Amygdala (tissue), 56 donors: Measurements from ENCODE around the gene LALBA.
"Not testable (repeated sequence)": the region's sequence is repeated elsewhere in the genome, so short reads cannot be mapped to it uniquely, and the experiment has no call there.

ENCODE experiments used
- DNase-seq, 56 donors: peaks; one replicate each; lab custom pipeline; 2025; lab: John Stamatoyannopoulos, UW

LALBA gene

DNA sequence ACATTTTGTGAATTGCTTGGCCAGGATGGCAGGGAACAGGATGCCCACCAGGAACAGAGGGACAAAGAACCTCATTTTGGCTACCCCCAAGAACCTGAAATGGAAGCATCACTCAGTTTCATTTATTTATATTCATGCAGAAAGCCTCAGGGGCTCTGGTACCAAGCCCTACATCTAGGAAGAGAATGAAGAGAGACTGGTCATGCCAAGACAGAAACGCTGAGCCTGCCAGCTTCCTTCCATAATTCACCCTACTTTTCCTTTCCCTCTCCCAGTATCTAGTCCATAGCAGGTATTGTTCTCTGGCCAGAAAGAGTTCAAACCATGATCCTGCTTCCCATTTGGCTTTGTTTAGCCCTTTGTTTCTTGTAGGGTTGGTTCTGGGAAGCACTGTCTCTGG, at the start of gene LALBA:
LALBA (minus strand) TSS at position 101 of the 400 bp plus-strand sequence; CDS start at position 75, 26 bp downstream.
- DNase-seq, result no peak

DNA sequence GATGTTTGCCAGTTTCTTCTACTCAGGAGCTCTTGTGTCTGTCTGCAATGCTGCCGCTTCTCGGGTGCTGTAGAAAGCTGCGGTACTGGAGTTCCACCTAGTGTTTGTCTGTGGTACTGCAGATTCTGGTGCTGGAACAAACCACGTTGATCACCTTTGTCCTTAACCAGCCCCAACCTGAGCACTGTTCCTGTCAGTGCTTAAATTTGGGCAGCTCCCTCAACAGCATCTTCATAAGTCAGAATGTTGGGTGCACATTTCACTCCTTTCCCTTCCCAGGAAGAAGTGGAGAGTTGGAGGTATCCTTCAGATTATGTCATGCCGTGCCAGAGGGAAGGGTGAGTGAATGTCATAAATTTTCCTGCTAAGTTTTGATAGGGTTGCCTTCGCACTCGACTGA, 48.7 kb upstream of the LALBA start:
- peak in 51 of 56 donors; percentile 3 to 83 (median 30) for DNase-seq

DNA sequence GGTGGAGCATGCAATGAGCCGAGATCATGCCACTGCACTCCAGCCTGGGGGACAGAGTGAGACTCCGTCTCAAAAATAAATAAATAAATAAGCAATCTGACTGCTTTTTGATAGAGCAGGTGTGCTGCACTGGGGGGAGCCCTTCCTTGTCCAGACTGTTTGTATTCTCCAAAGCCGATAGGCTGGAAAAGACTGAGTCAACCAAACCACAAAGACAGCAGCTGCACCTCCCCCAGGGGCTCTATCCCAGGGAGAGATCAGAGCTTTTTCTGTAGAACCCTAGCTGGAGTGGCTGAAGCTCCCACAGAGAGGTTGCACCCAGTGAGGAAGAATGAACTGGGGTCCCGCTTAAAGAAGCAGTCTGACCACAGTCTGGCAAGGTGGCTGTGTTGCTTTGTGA, 45.8 kb upstream of the LALBA start:
- no peak for DNase-seq

DNA sequence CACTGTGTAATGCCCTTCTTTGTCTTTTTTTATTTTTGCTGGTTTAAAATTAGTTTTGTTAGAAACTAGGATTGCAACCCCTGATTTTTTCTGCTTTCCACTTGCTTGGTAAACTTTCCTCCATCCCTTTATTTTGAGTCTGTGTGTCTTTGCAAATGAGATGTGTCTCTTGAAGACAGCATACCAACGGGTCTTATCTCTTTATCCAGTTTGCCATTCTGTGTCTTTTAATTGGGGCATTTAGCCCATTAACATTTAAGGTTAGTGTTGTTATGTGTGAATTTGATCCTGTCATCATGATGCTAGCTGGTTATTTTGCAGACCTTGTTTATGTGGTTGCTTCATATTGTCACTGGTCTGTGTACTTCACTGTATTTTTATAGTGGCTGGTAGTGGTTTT, 43.5 kb upstream of the LALBA start:
- DNase-seq, result no peak

DNA sequence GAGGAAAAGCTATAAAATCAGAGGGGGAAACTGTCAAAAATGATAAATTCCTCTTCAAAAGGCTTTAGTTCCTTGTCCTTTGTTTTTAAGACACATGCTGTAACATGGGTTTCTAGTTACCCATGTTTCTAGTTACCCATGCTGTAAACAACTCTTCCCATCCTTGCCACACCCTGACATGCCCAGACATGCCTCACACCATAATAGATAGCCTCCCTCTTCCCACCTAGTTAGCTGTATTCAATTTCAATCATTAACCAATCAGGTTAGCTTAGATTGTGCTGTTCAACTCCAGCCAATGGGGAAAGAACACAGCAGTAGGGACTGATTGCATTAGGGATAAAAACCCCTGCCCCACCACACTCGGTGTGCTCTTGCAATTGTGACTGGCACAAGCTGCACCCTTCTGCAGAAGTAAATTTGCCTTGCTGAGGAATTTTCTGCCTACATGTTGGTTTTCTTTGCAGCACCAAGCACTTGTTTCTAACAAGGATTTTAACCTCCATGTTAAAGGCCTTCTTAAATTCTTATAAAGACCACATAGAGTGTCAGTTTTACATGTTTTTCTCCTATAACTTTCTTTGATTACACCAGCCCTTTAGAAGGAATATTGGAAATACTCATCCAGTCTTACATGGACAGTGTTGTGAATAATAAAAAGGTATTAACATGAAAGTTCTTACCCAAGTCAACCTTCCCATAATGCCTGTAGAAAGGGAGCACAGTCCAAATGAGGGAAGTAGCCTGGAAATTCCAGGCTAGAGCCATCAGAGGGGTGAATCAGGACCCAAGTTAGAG, 32.5 kb upstream of the LALBA start:
- no peak for DNase-seq

DNA sequence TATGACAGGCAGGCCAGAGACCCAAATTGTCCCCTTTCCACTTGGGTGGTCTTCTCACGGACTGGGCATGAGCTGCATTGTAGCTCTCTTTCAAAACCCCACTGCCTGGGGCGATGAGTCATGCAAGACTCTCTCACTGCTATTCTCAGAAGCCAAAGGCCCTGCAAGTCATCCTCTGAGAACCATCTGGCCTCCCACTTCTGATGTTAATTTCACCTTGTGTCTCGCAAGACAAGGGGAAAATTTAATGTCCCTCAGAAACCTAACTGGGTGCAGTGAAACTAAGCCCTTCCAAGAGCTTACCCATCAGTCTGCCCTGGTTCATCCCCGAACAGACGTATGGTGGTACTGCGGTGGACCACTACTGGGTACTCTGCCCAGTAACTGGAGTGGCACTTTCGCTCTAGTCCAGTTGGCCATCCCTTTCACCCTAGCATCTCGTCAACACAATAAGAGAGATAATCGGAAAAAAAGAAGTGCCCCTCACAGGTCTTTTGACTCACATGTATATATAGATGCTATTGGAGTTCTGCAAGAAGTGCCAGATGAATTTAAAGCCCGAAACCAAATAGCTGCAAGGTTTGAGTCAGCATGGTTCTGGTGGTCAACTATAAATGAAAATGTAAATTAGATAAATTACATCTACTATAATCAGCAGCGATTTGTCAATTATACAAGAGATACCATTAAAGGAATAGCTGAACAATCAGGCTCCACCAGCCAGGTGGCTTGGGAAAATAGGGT, 31.3 kb upstream of the LALBA start:
- no peak for DNase-seq

DNA sequence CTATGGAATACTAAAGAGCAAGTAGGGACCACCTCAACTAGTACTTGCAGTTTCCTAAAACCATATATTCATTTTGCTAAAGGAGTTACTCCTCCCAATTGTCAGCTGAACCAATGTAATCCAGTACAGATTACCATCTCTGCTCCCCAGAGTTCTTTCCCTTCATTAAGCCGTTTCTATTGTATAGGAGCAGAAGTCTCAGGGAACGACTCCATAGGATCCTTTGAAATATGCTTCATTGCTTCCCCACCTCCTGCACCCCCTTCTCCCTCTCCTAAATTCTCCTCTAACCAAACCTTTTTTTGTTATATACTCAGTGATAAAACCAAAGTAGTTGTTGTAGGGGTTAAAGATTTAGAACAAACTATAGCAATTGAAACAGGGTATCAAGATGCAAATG, 30.7 kb upstream of the LALBA start:
- DNase-seq, result no peak

DNA sequence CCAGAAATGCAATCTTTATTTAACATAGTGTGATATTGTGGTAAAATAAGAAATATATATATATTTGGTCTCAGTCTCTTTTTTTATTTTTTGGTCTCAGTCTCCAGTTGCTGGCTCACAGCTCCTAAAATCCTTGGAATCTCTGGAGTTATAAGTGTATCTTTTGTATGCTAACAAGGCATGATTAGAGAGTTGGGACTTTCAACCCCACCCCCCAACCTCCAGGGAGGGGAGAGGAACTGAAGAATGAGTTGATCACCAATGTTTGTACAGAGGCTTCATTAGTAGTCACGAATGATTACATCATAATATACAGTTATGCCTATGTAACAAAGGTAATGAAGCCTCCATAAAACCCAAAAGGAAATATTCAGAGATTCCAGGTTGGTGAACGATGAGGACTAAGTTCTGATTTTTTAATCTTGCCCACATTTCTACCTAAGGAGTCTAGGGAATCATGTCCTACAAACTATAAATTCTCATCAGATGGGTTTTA, 22.8 kb upstream of the LALBA start:
- DNase-seq, result no peak

DNA sequence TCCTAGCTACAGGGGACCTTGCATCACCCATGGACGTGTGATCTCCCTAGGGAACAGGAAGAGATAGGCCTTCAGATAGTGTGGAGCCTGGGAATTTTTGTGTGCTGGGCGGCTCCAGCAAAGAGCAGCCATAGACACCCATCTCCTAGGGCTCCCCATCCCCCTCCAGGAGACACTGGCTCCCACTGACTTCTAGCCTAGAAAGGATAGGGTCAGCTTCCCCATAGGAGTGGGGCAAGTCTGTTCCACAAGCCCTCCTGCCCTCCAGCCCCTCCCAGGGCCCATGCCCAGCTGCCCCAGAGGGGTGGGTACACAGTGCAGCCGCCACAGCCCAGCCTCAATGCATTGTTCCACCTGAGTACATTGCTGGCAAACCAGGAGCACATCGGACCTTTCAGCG, 16.5 kb upstream of the LALBA start:
- no peak for DNase-seq

DNA sequence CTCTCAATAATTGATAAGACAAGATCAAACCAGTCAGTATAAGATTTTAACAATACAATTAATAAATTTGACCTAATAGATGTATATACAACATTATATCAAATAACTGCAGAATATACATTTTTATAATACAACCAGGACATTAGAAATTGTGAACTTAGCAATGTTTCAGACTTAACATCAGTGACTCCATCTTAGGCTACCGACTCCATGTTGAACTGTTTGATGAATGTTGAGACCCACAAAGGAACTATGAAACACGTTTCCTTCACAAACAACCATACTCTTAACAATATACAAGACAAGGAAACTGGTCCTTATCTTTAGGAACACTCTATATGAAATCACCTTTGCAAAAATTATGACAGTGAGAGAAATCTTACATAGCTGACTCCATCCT, 13.9 kb upstream of the LALBA start:
- DNase-seq, result no peak

DNA sequence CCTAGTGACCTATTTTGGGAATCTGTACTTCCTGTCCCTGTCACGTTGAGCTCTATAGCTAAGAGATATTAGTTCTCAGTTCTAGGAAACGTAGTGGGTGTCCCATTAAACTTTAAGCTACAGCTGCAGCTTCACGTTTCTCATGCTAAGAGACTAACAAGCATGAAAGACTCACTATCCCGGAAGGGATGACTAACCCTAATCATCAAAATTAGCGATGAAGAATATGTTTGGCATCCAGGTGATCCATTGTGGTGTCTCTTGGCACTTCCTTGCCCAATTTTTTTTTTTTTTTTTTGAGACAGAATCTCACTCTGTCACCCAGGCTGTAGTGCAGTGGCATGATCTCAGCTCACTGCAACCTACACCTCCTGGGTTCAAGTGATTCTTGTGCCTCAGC, 11.0 kb upstream of the LALBA start:
- no peak for DNase-seq

DNA sequence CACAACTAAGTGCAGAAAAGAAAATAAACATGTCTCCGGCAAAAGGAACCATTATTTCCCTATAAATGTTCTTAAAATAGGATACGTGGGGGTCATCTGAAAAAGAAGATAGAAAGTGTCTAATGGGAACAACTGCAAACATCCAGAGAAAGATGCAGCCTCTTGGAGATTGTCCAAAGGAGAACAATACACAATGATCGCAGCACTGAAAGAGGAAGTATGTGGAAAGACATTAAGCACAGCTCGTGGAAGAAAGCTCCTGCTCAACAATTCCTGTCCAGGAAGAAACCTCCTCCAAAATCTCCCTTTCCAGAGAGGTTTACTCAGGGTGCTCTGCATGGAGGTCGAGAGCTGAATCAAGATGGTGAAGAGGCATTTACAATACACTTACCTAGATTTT, 2.5 kb upstream of the LALBA start:
- peak in 4 of 56 donors; percentile 1 to 2 (median 2) for DNase-seq

DNA sequence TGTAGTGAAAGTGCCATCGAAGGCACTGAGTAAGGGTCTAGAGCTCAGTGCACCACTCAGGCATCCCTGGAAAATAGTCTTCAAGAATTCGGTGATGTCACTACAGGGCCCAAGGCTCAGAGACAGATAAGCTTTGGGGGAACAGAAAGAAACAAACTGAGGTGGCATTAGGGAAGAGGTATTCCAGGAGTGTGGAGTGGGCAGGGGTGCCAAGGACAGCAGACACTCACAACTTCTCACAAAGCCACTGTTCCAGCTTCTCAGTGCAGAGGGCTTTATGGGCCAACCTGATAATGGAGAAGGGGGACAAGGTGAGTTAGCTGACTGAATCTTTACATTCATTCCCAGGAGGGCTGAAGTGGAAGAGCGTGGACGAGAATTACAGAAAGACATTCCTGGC, 2.1 kb downstream of the LALBA start:
- DNase-seq, result no peak

DNA sequence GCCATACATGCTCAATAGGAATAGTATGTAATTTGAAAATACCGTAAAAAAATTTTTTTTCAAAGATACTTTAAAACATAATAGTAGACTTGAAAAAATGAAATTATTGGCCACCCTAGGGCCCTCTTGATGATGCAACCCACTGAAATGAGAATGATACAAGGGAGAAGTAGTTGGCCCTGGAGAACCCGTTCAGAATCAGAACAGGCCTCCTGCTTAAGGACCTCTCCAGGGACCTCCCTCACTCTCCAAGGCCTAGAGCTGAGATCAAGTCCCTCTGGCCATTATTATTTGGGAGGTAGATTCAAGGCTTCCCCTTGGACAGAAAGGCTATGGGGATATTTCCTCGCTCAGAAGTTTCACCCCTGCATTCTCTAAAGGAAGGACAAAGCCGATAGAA, 11.9 kb downstream of the LALBA start:
- no peak for DNase-seq

DNA sequence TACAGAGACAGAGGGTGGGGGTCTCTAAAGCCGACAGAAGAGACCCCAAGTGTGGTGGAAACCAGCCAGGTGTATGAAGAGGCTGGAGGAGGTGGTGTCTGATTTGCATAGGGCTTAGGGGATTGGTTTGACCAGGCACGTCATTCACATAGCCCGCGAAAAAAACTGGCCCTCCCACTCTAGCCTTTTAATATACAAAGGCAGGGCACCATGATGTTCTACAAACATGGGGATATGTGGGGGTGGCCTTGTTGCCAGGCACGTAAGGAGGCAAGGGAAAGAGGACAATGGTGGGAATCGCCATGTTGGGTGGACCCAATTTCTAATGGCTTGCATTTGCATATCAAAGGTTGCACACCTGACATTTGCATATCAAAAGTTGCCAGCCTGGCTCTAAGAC, 13.2 kb downstream of the LALBA start:
- no peak for DNase-seq

DNA sequence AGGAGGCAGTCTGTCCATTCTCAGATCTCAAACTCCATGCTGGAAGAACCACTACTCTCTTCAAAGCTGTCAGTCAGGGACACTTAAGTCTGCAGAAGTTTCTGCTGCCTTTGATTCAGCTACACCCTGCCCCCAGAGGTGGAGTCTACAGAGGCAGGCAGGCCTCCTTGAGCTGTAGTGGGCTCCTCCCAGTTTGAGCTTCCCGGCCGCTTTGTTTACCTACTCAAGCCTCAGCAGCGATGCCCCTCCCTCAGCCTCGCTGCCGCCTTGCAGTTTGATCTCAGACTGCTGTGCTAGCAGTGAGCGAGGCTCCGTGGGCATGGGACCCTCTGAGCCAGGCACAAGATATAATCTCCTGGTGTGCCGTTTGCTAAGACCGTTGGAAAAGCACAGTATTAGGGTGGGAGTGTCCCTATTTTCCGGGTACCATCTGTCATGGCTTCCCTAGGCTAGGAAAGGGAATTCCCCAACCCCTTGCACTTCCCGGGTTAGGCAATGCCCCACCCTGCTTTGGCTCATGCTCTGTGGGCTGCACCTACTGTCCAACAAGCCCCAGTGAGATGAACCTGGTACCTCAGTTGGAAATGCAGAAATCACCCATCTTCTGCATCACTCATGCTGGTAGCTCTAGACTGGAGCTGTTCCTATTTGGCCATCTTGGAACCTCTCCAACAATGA, 16.0 kb downstream of the LALBA start:
- DNase-seq, result not testable (repeated sequence)

DNA sequence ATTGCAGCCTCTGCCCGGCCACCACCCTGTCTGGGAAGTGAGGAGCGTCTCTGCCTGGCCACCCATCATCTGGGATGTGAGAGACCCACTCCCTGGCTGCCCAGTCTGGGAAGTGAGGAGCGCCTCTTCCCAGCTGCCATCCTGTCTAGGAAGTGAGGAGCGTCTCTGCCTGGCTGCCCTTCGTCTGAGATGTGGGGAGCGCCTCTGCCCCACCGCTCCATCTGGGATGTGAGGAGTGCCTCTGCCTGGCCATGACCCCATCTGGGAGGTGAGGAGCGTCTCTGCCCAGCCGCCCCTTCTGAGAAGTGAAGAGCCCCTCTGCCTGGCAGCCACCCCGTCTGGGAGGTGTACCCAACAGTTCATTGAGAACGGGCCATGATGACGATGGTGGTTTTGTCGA, 18.2 kb downstream of the LALBA start:
- DNase-seq, result not testable (repeated sequence)

DNA sequence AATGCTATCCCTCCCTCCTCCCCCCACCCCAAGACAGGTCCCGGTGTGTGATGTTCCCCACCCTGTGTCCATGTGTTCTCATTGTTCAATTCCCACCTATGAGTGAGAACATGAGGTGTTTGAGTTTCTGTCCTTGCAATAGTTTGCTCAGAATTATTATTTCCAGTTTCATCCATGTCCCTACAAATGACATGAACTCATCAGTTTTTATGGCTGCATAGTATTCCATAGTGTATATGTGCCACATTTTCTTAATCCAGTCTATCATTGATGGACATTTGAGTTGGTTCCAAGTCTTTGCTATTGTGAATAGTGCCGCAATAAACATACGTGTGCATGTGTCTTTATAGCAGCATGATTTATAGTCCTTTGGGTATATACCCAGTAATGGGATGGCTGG, 22.8 kb downstream of the LALBA start:
- DNase-seq, result not testable (repeated sequence)

DNA sequence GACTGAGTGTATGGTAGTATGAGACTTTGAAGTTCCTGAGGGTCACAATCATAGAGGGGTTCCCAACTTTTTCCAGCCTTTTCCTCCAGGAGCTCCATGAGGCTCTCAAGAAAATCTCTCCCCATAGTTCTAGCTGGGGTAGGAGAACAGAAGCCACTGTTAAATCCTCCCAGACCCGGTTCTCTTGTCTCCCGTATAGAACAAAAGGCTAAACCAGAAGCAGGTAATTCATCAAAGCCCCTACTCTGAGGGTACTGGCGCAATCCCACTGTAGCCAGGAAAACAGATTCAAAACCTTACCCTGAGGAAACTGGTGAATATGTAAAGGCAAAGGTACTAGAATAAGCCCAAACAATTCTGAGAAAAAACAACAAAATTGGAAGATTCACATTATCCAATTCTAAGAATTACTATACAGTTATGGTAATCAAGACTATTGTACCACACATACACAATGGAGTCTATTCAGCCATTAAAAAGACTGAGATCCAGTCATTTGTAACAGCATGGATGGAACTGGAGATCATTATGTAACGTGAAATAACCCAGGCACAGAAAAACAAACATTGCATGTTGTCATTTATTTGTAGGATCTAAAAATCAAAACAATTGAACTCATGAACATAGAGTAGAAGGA, 23.9 kb downstream of the LALBA start:
- DNase-seq, result no peak

DNA sequence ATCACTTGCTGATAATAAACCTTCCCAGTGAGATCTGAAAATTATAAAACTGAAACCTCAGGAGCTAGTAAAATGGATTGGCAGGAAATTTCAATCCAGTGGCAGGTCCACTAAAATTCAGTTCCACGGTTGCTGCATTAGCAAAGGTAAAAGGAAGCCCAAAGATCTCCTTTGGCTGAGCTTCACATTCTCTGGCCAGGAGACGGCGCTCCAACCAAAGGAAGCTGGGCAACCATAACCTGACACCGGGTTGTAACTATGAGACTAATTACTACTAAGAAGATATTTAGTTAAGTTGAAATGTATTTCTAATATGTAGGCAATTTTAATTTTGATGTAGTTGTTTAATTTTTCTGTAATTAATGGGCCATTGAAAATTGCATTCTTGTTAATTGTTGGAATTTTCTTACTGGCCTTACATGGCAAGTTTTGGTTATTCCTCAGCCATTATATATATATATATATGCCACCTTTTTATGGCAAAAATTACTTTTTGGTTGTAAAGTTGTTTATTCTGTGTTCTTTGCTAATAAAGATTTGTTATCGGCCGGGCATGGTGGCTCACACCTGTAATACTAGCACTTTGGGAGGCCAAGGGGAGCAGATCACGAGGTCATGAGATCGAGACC, 27.4 kb downstream of the LALBA start:
- DNase-seq, result peak in 20 of 56 donors; percentile 0 to 67 (median 10)
